ENCODE data around the gene ZNF665. TPM values are rescaled to one million over a fixed set of nuclear protein-coding genes. Genes with fewer than 3 reads are reported as not detected.
"Not testable (repeated sequence)": the region's sequence is repeated elsewhere in the genome, so short reads cannot be mapped to it uniquely, and the experiment has no call there.

Gene ZNF665
- polyA plus RNA-seq, 1 donor: 4.4 TPM

DNA sequence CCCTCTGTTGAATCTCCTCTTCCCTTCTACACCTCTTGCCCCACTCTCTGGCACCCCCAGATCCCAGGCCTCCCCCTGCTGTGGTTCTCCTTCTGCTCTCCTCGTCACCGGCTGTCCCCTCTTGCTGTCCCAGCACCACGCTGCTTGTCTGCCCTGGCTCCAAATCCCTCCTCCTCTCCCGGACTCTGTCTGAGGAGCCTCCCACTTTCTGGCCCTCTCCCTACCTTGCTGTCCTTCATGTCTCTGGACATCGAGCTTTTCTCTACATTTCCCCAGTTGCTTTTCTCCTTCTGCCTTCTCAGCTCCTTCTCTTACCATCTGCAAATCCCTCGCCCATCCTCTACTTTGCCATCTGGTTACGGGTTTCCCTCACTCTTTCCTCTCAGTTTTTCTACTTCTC is 35.5 kb downstream of the ZNF665 start:
- peak; percentile 14 for DNase-seq

DNA sequence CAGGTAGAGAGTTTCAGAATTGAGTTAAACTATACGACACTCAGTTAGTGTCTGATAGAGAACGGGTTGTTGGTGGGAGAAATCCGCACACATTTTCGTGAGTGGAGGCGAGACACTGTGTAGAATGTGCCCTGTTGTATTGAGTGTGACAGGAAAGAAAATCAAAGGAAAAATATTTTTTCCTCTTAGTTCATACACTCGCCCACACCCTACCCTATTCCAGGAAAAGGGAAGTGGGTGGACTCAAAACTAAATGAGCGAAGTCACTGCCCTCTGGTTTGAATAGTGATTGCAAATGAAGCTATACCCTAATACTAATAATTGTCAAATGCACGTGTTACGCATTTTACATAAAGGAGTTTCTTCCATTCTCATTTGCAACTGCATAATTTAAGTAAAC is 36.3 kb downstream of the ZNF665 start:
- DNase-seq: no peak

DNA sequence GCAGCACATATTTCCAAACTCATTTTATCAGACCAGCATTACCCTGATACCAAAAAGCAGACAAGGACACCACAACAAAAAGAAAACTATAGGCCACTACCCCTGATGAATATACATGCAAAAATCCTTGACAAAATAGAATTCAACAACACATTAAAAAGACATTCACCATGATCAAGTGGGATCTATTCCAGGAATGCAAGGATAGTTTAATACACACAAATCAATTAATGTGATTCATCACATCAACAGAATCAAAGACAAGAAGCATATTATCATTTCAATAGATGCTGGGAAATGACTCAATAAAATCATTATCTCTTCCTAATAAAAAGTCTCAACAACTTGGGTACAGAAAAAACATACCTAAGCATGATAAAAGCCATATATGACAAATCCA is 45.5 kb downstream of the ZNF665 start:
- no peak for DNase-seq

DNA sequence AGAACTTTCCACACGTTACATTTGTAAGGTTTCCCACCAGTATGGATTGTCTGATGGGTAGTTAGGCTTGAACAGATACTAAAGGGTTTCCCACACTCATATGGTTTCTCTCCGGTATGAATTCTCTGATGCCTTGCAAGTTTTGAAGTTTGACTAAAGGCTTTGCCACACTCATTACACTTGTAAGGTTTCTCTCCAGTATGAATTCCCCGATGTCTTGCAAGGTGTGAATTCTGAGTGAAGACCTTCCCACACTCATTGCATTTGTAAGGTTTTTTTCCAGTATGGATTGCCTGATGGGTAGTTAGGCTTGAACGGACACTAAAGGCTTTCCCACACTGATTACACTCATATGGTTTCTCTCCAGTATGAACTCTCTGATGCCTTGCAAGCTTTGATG is 52.8 kb downstream of the ZNF665 start:
- no peak for DNase-seq

DNA sequence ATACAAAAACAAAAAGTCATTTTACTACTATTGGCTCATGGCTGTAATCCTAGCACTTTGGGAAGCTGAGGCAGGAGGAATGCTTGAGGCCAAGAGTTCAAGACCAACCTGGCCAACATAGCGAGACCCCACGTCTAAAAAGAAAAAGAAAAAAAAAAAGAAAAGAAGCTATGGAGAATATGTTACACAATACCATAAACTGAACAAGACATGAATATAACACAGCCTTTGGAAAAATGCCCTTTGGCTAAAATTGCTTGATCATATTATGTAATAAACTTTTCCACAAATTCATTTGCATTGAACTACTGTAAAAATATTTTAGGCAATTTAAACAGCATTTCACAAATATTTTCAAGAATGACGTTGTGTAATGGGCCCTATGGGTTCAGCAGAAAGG is 56.7 kb downstream of the ZNF665 start:
- DNase-seq: no peak

DNA sequence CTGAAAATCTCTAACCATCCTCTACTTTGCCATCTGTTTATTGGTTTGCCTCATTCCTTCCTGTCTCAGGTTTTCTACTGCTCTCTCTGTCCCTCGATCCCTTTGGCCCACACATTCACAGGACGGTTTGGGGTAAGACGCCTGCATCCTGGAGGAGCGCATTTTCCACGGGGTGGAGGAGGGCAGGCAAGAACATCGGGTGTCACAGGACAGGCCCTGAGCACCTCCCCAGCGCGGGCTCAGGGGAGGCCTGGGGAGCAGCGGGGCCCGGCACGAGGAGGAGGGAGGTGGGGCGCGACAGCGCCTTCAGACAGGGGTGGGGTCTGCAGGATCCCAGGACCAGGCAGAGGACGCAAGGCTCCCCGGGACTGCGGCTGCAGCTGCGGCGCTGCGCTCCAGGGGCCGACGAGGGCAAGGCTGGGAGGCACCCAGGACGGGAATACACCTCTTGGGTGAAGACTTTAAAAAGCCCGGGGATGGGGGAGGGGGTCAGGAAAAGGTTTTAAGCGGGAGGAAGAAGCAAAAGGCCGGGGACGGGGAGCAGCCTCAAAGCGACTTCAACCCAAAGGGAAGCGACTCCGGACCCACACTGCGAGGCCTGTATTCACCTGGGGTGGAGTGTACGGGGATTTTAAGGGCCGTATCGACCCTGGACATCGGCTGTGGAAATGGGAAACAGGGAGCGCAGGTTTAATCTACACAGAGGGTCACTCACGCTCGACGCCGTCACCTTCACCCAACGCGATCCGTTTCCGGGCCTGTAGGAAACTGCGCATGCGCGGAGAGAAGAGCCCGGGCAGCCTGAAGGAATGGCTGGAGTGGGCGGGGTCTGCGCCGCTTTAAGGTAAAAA is 60.8 kb downstream of the ZNF665 start, which contains the start of gene ZNF415:
Gene ZNF415 (minus strand): TSS at position 770 of the 851 bp plus-strand sequence. CDS start 10,234 bp downstream, outside the sequence.
- DNase-seq: peak; percentile 83

DNA sequence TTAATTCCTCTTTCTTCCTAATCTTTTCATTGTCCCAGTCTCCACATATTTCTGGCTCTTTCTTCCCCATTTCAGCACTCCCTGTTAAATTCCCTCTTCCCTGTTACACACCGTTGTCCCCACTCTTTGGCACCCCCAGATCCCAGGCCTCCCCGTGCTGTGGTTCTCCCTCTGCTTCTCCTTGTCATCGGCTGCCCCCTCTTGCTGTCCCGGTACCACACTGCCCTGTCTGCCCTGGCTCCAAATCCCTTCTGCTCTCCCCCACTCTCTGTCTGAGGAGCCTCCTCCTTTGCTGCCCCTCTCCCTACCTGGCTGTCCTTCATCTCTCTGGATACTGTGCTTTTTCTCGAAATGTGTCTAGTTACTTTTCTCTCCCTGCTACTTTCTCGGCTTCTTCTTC is 61.4 kb downstream of the ZNF665 start:
- DNase-seq: no peak

DNA sequence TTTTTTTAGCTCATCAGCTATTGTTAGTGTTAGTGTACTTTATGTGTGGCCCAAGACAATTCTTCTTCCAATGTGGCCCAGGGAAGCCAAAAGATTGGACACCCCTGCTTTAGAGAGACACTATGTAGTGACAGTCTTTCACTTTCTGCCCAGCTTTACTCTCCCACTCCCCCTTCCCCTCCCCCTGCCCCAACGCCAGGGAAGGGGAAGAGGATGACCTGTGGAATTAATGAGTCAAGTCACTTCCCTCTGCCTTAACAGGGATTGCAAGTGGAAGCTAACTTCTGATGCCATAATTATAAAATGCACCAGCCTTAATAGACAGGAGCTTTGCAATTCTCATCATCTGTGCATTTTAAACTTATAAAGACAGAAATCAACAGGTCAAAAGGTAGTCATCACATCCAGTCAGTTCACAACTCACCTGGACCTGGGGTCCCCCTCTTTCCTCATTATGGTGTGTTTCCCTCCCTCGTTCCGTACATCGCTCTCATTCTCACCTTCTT is 62.0 kb downstream of the ZNF665 start:
- DNase-seq: no peak

DNA sequence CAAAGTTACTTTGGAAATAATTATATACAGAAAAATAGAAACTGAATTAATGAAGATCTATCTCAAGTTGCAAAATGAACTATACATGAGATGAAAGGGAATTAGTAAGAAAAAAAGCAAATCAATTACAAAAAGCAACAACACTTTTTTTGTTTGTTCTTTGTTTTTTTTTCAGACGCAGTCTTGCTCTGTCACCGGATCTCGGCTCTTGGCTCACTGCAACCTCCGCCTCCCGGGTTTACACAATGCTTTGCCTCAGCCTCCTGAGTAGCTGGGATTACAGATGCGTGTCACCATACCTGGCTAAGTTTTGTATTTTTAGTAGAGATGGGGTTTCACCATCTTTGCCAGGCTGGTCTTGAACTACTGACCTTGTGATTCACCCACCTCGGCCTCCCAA is 62.7 kb downstream of the ZNF665 start:
- no peak for DNase-seq

DNA sequence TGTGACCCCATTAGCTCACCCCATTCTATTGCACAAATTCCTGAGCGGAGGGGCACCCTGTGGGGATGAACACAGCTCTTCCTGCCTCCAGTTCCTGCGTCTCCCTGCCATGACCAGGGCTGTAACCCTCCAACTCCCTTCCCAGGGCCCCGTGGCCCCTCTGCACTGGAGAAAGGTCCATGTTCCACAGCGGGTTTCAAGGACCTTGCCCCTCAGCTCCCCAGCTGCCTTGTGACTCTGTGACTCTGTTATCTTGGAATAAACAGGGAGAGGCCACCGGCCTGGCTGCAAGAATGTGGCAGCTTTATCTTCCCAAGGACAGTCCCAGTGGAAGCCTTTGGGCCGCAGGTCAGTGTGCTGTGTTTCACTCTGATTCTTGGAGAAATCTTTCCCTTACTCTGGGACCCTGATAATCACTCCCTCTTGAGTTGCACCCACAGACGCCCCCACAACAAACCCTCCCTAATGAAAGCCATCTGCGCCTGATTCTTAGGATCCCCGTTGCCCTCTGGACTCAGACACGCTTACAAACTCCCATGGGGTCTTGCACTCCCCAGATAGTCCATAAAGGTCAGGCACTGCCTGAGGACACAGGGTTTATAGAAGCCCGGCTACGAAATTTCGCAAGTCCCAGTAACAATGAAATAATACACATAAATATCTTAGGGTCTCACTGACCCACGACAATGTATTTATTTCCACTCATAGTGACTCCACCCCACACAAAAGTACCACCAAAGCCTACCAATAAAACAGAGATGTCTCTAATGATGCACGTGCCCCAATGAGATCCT is 66.2 kb downstream of the ZNF665 start:
- DNase-seq: not testable (repeated sequence)

DNA sequence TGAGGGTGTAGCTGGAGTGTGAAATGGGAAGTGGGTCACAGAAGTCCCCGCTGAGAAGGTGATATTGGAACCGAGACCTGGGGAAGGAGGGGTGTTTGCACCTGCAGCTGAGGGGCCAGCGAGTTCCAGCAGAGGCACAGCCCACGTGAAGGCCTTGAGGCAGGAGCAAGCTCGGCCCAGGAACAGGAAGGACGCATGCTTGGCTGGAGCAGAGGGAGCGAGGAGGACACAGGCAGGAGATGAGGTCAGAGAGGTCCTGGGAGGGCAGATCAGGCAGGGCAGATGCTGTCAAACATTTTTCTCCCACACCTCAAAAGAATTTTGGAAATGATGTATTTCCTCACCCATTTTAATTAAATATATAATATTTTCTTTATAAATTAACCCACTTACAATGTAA is 69.8 kb downstream of the ZNF665 start:
- DNase-seq: no peak

Other genes starting within 250 kb of the ZNF665 start
- 7.3 TPM for gene ZNF816, start 230.5 kb downstream of the ZNF665 start, polyA plus RNA-seq (ENCODE audit: insufficient read length)
- not detected for gene ERVV-1, start 179.4 kb downstream of the ZNF665 start, polyA plus RNA-seq (ENCODE audit: insufficient read length)
- not detected for gene ERVV-2, start 148.6 kb downstream of the ZNF665 start, polyA plus RNA-seq (ENCODE audit: insufficient read length)
- 22.0 TPM for gene ZNF160, start 89.9 kb downstream of the ZNF665 start, polyA plus RNA-seq (ENCODE audit: insufficient read length)
- gene ZNF415, start 60.4 kb downstream of the ZNF665 start, polyA plus RNA-seq (ENCODE audit: insufficient read length): 9.6 TPM
- 6.9 TPM for gene ZNF347, start 34.3 kb downstream of the ZNF665 start, polyA plus RNA-seq (ENCODE audit: insufficient read length)
- gene ZNF677, start 61.5 kb upstream of the ZNF665 start, polyA plus RNA-seq (ENCODE audit: insufficient read length): 26.3 TPM
- not detected for gene VN1R2, start 64.9 kb upstream of the ZNF665 start, polyA plus RNA-seq (ENCODE audit: insufficient read length)
- not detected for gene VN1R4, start 74.4 kb upstream of the ZNF665 start, polyA plus RNA-seq (ENCODE audit: insufficient read length)
- 5.2 TPM for gene ZNF845, start 140.4 kb upstream of the ZNF665 start, polyA plus RNA-seq (ENCODE audit: insufficient read length)
- 8.1 TPM for gene ZNF525, start 172.3 kb upstream of the ZNF665 start, polyA plus RNA-seq (ENCODE audit: insufficient read length)
- 8.8 TPM for gene ZNF765, start 201.8 kb upstream of the ZNF665 start, polyA plus RNA-seq (ENCODE audit: insufficient read length)
- gene ZNF761, start 238.6 kb upstream of the ZNF665 start, polyA plus RNA-seq (ENCODE audit: insufficient read length): 7.8 TPM

Data from hindlimb muscle (tissue), 1 donor.